GM10266 (cell line): ENCODE data around the gene CD99L2.
A peak's percentile ranks its signal among the peaks of the same experiment; 100 is the strongest.

Experiments
- DNase-seq: peaks from one replicate; pipeline ENCODE4 v3.0.0; 2012; ENCODE audit errors: extremely low spot score
- CTCF ChIP-seq: IDR thresholded peaks from 2 replicates; pipeline ENCODE4 v1.5.1; 2012; ENCODE audit warnings: mild to moderate bottlenecking, low read depth; ENCODE audit not compliant: control insufficient read depth, insufficient read depth; ENCODE audit errors: missing control alignments

The CD99L2 gene

GRCh38 chrX:150907474-150907873 is 9.0 kb upstream of the CD99L2 start:
- no peak for DNase-seq
- no peak for TF ChIP-seq CTCF

- TF ChIP-seq CTCF: no peak
- no peak for DNase-seq
Observed at GRCh38 chrX:150906694-150907093, 8.2 kb upstream of the CD99L2 start.

GRCh38 chrX:150905293-150905692 is 6.8 kb upstream of the CD99L2 start:
- TF ChIP-seq CTCF: no peak
- DNase-seq: no peak

- TF ChIP-seq CTCF: no peak
- DNase-seq: no peak
Observed at GRCh38 chrX:150903110-150903508, 4.6 kb upstream of the CD99L2 start.

GRCh38 chrX:150902434-150903109 is 4.1 kb upstream of the CD99L2 start:
- no peak for DNase-seq
- no peak for TF ChIP-seq CTCF

- DNase-seq: peak; percentile 13
- TF ChIP-seq CTCF: no peak
Observed at GRCh38 chrX:150899191-150899757, 806 bp upstream of the CD99L2 start.
